SH-SY5Y (cell line): Measurements from ENCODE around the gene HOXA10.

Experiments
- GATA2 ChIP-seq: IDR thresholded peaks from 2 replicates; pipeline ENCODE4 v1.6.1; 2011; ENCODE audit warnings: mild to moderate bottlenecking, low read depth, low read length
- GATA3 ChIP-seq: IDR thresholded peaks from 2 replicates; pipeline ENCODE4 v1.6.1; 2011; ENCODE audit warnings: low read depth, mild to moderate bottlenecking, low read length, moderate library complexity

DNA sequence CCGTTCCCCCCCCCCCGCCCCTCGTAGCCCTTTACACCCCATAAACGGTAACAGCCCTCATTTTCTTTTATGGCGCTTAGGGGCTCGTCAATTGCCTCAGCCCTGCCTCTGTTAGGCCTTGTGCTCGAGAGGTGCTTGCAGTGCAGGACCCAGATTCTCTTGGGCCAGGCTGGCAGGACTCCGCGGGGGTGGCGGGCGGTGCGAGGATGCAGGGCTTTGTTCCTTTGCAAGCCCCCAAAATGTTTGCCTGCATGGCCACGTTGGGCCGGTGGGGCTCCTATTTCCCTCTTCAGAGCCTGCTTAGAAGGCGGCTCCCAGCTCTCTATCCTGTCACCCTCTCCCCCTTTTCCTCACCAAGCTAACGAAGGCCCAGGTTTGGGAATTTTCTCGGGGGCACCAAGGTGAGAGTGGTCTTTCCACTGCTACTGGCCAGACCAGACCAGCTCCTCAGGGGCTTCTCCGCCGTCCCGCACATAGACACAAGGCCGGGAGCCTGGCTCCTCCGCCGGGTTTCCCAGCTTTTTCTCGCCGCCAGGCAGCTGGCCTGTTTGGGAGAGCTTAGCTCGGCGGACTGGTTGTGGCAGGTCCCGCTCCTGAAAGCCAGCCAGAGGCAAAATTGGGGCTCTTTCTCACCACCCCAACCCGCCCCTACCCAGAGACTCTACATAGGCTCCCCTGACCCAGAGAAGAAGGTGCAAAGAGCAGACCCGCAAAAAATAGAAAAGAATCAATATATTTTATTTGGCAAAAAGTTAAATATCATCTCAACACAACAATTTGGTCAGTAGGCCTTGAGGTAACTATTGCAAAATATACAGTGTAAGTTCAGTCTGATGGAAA, 12.2 kb downstream of the HOXA10 start:
- TF ChIP-seq GATA3 (no peak), GATA2 (no peak)
